WI38 (cell line): ENCODE results near the gene CYB5R4.

Experiments used
- H3K4me3 ChIP-seq: 2 replicates; pipeline ENCODE4 v1.5.1; 2011; ENCODE audit warnings: low read depth, mild to moderate bottlenecking, control low read depth, low read length
- TF ChIP-seq, protein P1 (sequence below): IDR thresholded peaks from 2 replicates; pipeline ENCODE4 v1.5.1; 2012; ENCODE audit warnings: low read depth, mild to moderate bottlenecking, control low read depth, low read length

CYB5R4 gene

GRCh38 chr6:83978997-83979396 is 119.5 kb downstream of the CYB5R4 start:
- H3K4me3 ChIP-seq: no peak overlapping the region
- TF ChIP-seq, protein P1, sequence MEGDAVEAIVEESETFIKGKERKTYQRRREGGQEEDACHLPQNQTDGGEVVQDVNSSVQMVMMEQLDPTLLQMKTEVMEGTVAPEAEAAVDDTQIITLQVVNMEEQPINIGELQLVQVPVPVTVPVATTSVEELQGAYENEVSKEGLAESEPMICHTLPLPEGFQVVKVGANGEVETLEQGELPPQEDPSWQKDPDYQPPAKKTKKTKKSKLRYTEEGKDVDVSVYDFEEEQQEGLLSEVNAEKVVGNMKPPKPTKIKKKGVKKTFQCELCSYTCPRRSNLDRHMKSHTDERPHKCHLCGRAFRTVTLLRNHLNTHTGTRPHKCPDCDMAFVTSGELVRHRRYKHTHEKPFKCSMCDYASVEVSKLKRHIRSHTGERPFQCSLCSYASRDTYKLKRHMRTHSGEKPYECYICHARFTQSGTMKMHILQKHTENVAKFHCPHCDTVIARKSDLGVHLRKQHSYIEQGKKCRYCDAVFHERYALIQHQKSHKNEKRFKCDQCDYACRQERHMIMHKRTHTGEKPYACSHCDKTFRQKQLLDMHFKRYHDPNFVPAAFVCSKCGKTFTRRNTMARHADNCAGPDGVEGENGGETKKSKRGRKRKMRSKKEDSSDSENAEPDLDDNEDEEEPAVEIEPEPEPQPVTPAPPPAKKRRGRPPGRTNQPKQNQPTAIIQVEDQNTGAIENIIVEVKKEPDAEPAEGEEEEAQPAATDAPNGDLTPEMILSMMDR: no peak

DNA sequence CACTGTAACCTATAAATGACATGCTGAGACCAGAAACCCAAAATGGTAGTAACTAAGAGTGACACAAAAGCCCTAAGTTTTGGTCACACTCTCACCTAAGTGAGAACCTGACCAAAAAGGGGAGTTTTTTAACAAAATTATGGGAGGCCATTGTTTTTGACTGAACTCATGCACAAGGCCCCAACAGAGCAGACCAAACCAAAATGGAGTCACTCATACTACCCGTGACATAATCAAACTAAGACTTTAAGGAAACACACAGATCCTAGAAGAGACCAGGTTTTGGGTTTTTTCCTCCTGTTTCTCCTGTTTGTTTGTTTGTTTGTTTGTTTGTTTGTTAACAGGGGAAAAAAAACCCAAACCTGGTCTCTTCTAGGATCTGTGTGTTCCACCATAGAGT is 124.9 kb downstream of the CYB5R4 start:
- no peak overlapping the region for H3K4me3 ChIP-seq
- TF ChIP-seq, protein P1: no peak

- H3K4me3 ChIP-seq: no peak overlapping the region
- TF ChIP-seq, protein P1: no peak
These were observed 125.8 kb downstream of the CYB5R4 start for GRCh38 chr6:83985308-83985713.

GRCh38 chr6:83985715-83986114 is 126.2 kb downstream of the CYB5R4 start:
- TF ChIP-seq, protein P1: no peak
- no peak overlapping the region for H3K4me3 ChIP-seq

DNA sequence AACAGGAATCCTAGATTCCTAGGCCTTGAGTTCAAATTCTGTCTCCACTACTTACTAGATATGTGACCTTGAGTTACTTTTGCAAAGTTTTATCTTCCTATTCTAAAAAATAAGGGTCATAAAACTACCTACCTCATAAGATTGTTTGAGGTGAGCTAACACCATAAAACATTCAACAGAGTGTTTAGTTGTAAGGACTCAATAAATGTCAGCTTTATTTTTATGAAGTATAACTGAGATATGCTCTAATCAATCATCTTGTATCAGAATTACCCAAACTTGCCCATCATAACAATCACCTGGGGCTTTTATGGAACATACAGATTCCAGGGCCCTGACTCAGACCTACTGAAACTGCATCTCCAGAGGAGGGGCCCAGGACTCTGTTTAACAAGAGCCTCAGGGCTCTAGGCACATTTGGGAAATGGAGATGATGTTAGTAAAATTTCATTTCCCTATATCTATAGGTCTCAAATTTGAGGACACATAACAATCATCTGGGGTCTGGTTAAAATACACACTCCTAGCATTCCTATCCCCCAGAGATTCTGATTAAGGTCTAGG is 138.6 kb downstream of the CYB5R4 start:
- TF ChIP-seq, protein P1: no peak
- no peak overlapping the region for H3K4me3 ChIP-seq

GRCh38 chr6:84001119-84001518 is 141.6 kb downstream of the CYB5R4 start:
- TF ChIP-seq, protein P1: no peak
- H3K4me3 ChIP-seq: no peak overlapping the region

GRCh38 chr6:84002226-84002625 is 142.7 kb downstream of the CYB5R4 start:
- TF ChIP-seq, protein P1: no peak
- H3K4me3 ChIP-seq: no peak overlapping the region
